Heart right ventricle (tissue), 16 donors: ENCODE data around the gene C3orf52. TPM values are rescaled to one million over a fixed set of nuclear protein-coding genes. Genes with fewer than 3 reads are reported as not detected.

Experiments
- ATAC-seq, 8 donors: fragments of 200-7000 bp; cut with Tn5 transposase; one replicate each; pipeline ENCODE4 v1.9.1; 2020; ENCODE audit warnings: mild to moderate bottlenecking in 8 of 8, moderate library complexity in 8 of 8, moderate number of reproducible peaks in 1 of 8
- DNase-seq, 2 donors: peaks; one replicate each; pipeline ENCODE4 v3.0.0-alpha.2; 2020
- H3K27ac ChIP-seq, 10 donors: fragments of 200-600 bp; sonication (generic) in 2 of 10; one replicate each; pipeline versions ENCODE4 v1.5.0 to v1.8.0; 2020 to 2022; ENCODE audit warnings: mild to moderate bottlenecking in 3 of 10
- H3K27me3 ChIP-seq, 7 donors: fragments of 200-600 bp; one replicate each; pipeline ENCODE4 v1.8.0; 2021 to 2022; ENCODE audit warnings: mild to moderate bottlenecking in 2 of 7
- H3K36me3 ChIP-seq, 9 donors: fragments of 200-600 bp; sonication (generic) in 1 of 9; one replicate each; pipeline versions ENCODE4 v1.5.0 to v1.8.0; 2020 to 2022; ENCODE audit warnings: mild to moderate bottlenecking in 2 of 9
- H3K4me1 ChIP-seq, 9 donors: fragments of 200-600 bp; sonication (generic) in 1 of 9; one replicate each; pipeline versions ENCODE4 v1.5.0 to v1.8.0; 2020 to 2022; ENCODE audit warnings: mild to moderate bottlenecking in 4 of 9
- H3K4me3 ChIP-seq, 10 donors: fragments of 200-600 bp; sonication (generic) in 2 of 10; one replicate each; pipeline versions ENCODE4 v1.5.0 to v1.8.0; 2020 to 2022; ENCODE audit warnings: mild to moderate bottlenecking in 7 of 10, moderate library complexity in 2 of 10
- H3K9me3 ChIP-seq, 11 donors: fragments of 200-600 bp in 10 of 11; sonication (generic) in 2 of 11; one replicate each; pipeline versions ENCODE4 v1.5.0 to v1.8.0; 2013 to 2022; ENCODE audit warnings: mild to moderate bottlenecking in 2 of 11, control low read depth in 1 of 11, moderate library complexity in 1 of 11
- WGBS, 2 donors: extraction: QIAGEN DNeasy Blood & Tissue Kit; methylation state at CpG; one replicate each; pipeline ENCODE4 v1.1.7; 2013; ENCODE audit warnings: inconsistent platforms in 1 of 2; 5-methylcytosine and 5-hydroxymethylcytosine counted together
- intact Hi-C, 10 donors: fragments of 100-400 bp; cut with DNase I; formaldehyde crosslinking; loops; one replicate each; pipeline versions ENCODE4 v1.11.1 to v1.14.2; 2022
- polyA plus RNA-seq, 2 donors: library from polyadenylated mRNA; stranded (reverse); fragments of 200-250 nt; gene quantifications; one replicate each; pipeline ENCODE4 v1.2.3, GENCODE V29; 2013
- total RNA-seq, 10 donors: library from RNA; stranded (reverse); fragmentation: NEBNext Ultra II Directional in 3 of 10; extraction: Animal tissue kit (Norgen Biotek cat#: 25700) in 3 of 10; gene quantifications; one replicate each; pipeline versions ENCODE4 v1.2.1 to v1.2.4, GENCODE V29; 2021 to 2023
- TF ChIP-seq, protein P1 (sequence below), 9 donors: fragments of 200-600 bp; sonication (generic) in 2 of 9; IDR thresholded peaks; one replicate each; pipeline versions ENCODE4 v1.5.0 to v1.8.0; 2021 to 2022; ENCODE audit warnings: antibody characterized with exemption in 9 of 9, mild to moderate bottlenecking in 5 of 9, moderate library complexity in 1 of 9
- donor health status: Arrhythmogenic right ventricular cardiomyopathy.
- donor health status: ischemic (EF 13 %, LVEDD 7.1; RV severe dilation, severe dysfunction).
- donor health status: healthy with polysubstance abuse.
- donor health status: DM: no; HTN: yes; CAD: no.
- donor health status: DM: no; HTN: no; CAD: no.
- donor health status: ischemic (EF 25% LVEDD 6.9; RV normal size, moderate dysfunction).
- donor health status: ischemic (EF 25% LVEDD 5.7; RV mildly dilated, moderate dysfunction).
- donor health status: healthy.
- donor health status: DM: yes; HTN: yes; CAD: no.
- donor health status: Ischemic cardiomyopathy.
- donor health status: ischemic (EF 35%, LVEDD 5.7; RV mildly dilated, moderate dysfunction).
- donor health status: nonischemic (EF 11% LVEDD 7.7; RV severe dilation, severe dysfunction).
- donor health status: DM: yes; HTN: yes; CAD: no.
- donor health status: PGD.
- donor health status: ischemic (EF 29% LVEDD 5.4; RV normal size, mild dysfunction).
- donor health status: nonischemic (EF 23%, LVEDD 6.1; RV moderate dilation, normal function).

Gene C3orf52
- total and polyA plus RNA-seq, 12 donors = 3.1 to 9.8 (median 5.0) TPM

DNA sequence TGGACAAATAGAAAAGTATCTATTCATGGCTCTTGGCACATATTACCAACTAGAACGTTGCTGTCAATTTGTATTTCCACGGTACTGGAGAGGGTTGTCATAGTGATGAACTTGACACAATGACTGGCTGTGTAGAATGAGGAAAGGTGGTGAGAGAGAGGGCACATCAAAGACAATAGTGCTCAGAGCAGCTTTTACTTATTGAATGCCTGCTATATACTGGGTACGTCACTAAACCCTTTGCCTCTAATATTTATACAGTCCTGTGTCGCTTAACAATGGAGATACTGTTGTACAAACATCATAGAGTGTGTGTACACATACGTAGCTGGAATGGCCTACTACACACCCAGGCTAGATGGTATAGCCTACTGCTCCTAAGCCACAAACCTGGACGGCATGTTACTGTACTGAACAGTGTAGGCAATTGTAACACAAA is 43.3 kb upstream of the C3orf52 start:
- ATAC-seq = peak in 6 of 8 donors; percentile 20 to 46 (median 36)
- Histone ChIP-seq H3K9me3 (no peaks in the 10 kb centered on the region), H3K27me3 (no peaks in the 10 kb centered on the region), H3K4me1 (peaks cover 0 to 9% (median 0%) of the 10 kb centered on the region in 9 donors), H3K4me3 (no peak overlapping the region), H3K36me3 (no peaks in the 10 kb centered on the region), H3K27ac (no peak overlapping the region)
- TF ChIP-seq, protein P1, sequence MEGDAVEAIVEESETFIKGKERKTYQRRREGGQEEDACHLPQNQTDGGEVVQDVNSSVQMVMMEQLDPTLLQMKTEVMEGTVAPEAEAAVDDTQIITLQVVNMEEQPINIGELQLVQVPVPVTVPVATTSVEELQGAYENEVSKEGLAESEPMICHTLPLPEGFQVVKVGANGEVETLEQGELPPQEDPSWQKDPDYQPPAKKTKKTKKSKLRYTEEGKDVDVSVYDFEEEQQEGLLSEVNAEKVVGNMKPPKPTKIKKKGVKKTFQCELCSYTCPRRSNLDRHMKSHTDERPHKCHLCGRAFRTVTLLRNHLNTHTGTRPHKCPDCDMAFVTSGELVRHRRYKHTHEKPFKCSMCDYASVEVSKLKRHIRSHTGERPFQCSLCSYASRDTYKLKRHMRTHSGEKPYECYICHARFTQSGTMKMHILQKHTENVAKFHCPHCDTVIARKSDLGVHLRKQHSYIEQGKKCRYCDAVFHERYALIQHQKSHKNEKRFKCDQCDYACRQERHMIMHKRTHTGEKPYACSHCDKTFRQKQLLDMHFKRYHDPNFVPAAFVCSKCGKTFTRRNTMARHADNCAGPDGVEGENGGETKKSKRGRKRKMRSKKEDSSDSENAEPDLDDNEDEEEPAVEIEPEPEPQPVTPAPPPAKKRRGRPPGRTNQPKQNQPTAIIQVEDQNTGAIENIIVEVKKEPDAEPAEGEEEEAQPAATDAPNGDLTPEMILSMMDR (IDR thresholded peaks at IDR 0.05) = no peak
- DNase-seq = no peak
- WGBS, 2 donors = 62 to 72% methylated on average over 6 of the region's 6 CpGs
- intact Hi-C loops = loop anchor here in 7 of 10 donors (2.0 to 10.0 kb wide), 7 partner anchors 48 to 378 kb away; partner anchors contain the start of gene TAGLN3 (in 1 of the 7)

DNA sequence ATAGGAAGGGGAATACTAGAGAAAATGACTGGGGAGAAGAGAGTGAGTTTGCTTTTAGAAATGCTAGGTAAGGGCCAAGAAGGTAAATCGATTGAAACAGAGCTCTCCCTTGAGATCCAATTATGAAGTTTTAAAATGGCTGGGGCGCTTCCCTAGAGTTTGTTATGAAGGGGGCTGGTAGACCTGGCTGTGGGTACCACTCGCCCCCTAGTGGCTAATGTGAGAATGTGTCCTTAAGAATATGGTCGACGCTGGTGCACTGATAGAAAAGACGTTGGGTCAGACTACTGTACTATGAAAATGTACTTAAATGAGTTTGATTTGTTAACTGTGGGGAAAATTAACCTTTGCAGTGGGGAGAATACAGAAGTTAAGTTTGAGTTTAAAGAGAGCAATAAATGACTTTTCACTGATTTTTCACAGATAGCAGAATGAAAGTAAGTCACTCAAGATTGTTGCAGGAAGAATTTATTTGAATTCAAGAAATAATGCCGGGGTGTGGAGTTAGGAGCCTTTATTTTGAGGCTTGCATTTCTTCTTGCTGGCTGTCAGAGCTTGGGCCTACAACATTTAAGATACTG is 42.5 kb upstream of the C3orf52 start:
- ATAC-seq (peak; percentile 84 to 95 (median 93)), DNase-seq (peak in 1 of 2 donors; percentile 46)
- WGBS, 2 donors = 10 to 11% methylated on average over 7 of the region's 7 CpGs
- TF ChIP-seq, protein P1 (IDR thresholded peaks at IDR 0.05) = peak; percentile 71 to 93 (median 87)
- peaks cover 0 to 9% (median 0%) of the 10 kb centered on the region in 9 donors for H3K4me1 ChIP-seq
- no peaks in the 10 kb centered on the region for H3K27me3 ChIP-seq
- intact Hi-C loops = loop anchor here in 7 of 10 donors (2.0 to 10.0 kb wide), 7 partner anchors 49 to 379 kb away; partner anchors contain the start of gene TAGLN3 (in 1 of the 7)
- no peaks in the 10 kb centered on the region for H3K36me3 ChIP-seq
- peak overlapping the region in 3 of 10 donors; percentile 5 to 25 (median 11) for H3K4me3 ChIP-seq
- no peaks in the 10 kb centered on the region for H3K9me3 ChIP-seq
- H3K27ac ChIP-seq = no peak overlapping the region

DNA sequence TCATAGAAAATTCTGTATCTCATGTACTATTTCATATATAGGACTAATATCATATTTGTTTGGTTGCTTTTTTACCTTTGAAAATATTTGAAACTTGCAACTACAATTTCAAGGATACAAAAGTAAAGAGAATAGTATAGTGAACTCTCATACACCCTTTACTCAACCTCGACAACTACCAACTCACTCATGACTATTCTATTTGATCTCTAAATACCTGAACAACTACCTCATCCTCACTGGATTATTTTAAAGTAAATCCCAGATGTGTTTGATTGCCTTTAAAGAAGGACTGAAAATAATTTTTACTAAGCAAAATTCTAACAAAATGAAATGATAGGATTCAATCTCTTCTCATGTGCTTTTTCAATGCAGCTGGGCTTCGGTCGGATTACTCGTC is 39.6 kb upstream of the C3orf52 start:
- peaks cover 0 to 9% (median 0%) of the 10 kb centered on the region in 9 donors for H3K4me1 ChIP-seq
- intact Hi-C loops = loop anchor here in 3 of 10 donors (10.0 kb wide), 3 partner anchors 52 to 382 kb away; partner anchors contain the start of gene TAGLN3 (in 1 of the 3)
- TF ChIP-seq, protein P1 (IDR thresholded peaks at IDR 0.05) = no peak
- WGBS, 2 donors = 70 to 83% methylated on average over 4 of the region's 4 CpGs
- ATAC-seq (no peak), DNase-seq (no peak)
- H3K36me3 ChIP-seq = no peaks in the 10 kb centered on the region
- no peaks in the 10 kb centered on the region for H3K9me3 ChIP-seq
- peaks cover 0 to under 1% (median 0%) of the 10 kb centered on the region in 7 donors for H3K27me3 ChIP-seq
- H3K4me3 ChIP-seq = no peak overlapping the region
- no peak overlapping the region for H3K27ac ChIP-seq

DNA sequence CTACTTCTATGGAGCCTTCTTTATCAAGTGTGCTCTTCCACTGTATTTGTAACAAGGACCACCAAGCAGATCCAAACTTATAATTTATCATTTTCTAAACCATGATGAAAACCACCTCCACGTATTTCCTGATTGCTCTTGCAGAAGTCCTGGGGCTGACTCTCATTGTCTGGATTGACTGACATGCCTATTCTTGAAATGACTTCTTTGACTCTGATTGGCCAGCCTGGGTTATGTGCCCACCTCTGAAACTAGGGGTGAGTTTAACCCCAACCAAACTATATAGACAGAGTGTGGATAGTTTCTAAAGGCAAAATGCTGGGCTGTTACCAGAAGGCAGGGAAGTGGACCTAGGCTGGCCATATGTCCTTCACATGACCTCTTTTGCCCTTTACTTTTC is 38.9 kb upstream of the C3orf52 start:
- H3K27me3 ChIP-seq = peaks cover 0 to 6% (median 0%) of the 10 kb centered on the region in 7 donors
- H3K4me3 ChIP-seq = no peak overlapping the region
- DNase-seq = no peak
- peaks cover 0 to 9% (median 0%) of the 10 kb centered on the region in 9 donors for H3K4me1 ChIP-seq
- 85 to 92% methylated on average over 1 of the region's 1 CpG for WGBS, 2 donors
- no peak for ATAC-seq
- no peak overlapping the region for H3K27ac ChIP-seq
- TF ChIP-seq, protein P1 (IDR thresholded peaks at IDR 0.05) = no peak
- intact Hi-C loops = loop anchor here in 3 of 10 donors (10.0 kb wide), 3 partner anchors 52 to 382 kb away; partner anchors contain the start of gene TAGLN3 (in 1 of the 3)
- H3K36me3 ChIP-seq = no peaks in the 10 kb centered on the region
- no peaks in the 10 kb centered on the region for H3K9me3 ChIP-seq
